ENCODE measurements around the gene RBBP6.

Gene RBBP6

DNA sequence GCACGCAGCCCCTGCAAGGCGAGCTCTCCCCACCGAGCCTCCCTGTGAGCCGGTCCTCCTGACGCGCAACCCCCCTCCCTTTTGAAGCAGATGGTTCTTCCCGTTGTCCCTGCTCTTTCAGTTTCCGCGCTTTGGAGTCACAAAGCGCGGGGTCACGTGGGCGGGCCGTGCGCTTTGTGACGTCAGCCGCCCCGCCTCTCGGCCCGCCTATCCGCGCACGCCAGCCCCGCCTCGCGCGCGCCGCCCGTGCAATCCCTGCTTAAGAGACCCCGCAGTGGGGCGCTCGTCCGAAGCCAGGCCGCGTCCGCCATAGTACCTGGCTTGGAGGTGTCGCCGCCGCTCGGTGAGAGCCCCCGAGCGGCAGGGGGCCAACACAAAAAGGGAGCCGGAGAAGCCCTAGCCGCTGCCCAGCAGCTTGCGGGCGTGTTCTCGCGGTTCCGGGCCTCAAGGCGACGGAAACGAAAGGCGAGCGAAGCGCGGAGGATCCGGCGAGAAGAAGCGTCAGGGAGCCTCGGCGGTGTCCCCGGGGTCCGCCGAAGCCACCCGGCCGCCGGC is at the start of gene RBBP6 (continued):
- TF ChIP-seq KLF8 (tag by site-specific recombination; IDR thresholded peaks at IDR 0.05), result peak; percentile 76; the same call in 1 of the 2 replicates
- TF ChIP-seq, protein P1, sequence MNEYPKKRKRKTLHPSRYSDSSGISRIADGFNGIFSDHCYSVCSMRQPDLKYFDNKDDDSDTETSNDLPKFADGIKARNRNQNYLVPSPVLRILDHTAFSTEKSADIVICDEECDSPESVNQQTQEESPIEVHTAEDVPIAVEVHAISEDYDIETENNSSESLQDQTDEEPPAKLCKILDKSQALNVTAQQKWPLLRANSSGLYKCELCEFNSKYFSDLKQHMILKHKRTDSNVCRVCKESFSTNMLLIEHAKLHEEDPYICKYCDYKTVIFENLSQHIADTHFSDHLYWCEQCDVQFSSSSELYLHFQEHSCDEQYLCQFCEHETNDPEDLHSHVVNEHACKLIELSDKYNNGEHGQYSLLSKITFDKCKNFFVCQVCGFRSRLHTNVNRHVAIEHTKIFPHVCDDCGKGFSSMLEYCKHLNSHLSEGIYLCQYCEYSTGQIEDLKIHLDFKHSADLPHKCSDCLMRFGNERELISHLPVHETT (tag by site-specific recombination; IDR thresholded peaks at IDR 0.05), result no peak
- no peak for TF ChIP-seq RBAK (tag by site-specific recombination; IDR thresholded peaks at IDR 0.05)
- TF ChIP-seq GLIS1 (tag by site-specific recombination; IDR thresholded peaks at IDR 0.05), result no peak; the same call in 1 of the 2 replicates
- TF ChIP-seq, protein P2, sequence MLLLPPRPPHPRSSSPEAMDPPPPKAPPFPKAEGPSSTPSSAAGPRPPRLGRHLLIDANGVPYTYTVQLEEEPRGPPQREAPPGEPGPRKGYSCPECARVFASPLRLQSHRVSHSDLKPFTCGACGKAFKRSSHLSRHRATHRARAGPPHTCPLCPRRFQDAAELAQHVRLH (tag by site-specific recombination; IDR thresholded peaks at IDR 0.05), result no peak
- TF ChIP-seq, protein P3, sequence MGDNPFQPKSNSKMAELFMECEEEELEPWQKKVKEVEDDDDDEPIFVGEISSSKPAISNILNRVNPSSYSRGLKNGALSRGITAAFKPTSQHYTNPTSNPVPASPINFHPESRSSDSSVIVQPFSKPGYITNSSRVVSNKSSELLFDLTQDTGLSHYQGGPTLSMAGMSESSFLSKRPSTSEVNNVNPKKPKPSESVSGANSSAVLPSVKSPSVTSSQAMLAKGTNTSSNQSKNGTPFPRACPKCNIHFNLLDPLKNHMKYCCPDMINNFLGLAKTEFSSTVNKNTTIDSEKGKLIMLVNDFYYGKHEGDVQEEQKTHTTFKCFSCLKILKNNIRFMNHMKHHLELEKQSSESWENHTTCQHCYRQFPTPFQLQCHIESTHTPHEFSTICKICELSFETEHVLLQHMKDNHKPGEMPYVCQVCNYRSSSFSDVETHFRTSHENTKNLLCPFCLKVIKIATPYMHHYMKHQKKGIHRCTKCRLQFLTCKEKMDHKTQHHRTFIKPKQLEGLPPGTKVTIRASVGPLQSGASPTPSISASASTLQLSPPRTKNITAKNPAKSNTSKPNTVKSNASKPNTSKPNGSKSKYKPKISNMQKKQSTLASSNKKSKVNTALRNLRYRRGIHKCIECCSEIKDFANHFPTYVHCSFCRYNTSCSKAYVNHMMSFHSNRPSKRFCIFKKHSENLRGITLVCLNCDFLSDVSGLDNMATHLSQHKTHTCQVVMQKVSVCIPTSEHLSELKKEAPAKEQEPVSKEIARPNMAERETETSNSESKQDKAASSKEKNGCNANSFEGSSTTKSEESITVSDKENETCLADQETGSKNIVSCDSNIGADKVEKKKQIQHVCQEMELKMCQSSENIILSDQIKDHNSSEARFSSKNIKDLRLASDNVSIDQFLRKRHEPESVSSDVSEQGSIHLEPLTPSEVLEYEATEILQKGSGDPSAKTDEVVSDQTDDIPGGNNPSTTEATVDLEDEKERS (tag by site-specific recombination; IDR thresholded peaks at IDR 0.05), result no peak
- TF ChIP-seq, protein P4, sequence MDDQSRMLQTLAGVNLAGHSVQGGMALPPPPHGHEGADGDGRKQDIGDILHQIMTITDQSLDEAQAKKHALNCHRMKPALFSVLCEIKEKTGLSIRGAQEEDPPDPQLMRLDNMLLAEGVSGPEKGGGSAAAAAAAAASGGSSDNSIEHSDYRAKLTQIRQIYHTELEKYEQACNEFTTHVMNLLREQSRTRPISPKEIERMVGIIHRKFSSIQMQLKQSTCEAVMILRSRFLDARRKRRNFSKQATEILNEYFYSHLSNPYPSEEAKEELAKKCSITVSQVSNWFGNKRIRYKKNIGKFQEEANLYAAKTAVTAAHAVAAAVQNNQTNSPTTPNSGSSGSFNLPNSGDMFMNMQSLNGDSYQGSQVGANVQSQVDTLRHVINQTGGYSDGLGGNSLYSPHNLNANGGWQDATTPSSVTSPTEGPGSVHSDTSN (CRISPR knock-in tag; IDR thresholded peaks at IDR 0.05), result no peak; the same call in 1 of the 2 replicates
- no peak for TF ChIP-seq ZNF621 (tag by site-specific recombination; IDR thresholded peaks at IDR 0.05)
- TF ChIP-seq GLI2 (tag by site-specific recombination; IDR thresholded peaks at IDR 0.05; ENCODE audit: borderline replicate concordance, low read depth), result no peak
- no peak for TF ChIP-seq ZNF664 (tag by site-specific recombination; IDR thresholded peaks at IDR 0.05)
- no peak for TF ChIP-seq ZNF670 (tag by site-specific recombination; IDR thresholded peaks at IDR 0.05; ENCODE audit: low read depth)
- peak; percentile 77 for TF ChIP-seq ZIC2 (tag by site-specific recombination; IDR thresholded peaks at IDR 0.05)
- no peak for TF ChIP-seq ZNF350 (tag by site-specific recombination; IDR thresholded peaks at IDR 0.05)
- TF ChIP-seq SP7 (tag by site-specific recombination; IDR thresholded peaks at IDR 0.05), result peak; percentile 68
- TF ChIP-seq ZNF221 (tag by site-specific recombination; IDR thresholded peaks at IDR 0.05; ENCODE audit: borderline replicate concordance), result no peak
- no peak for TF ChIP-seq ZNF777 (tag by site-specific recombination; IDR thresholded peaks at IDR 0.05; ENCODE audit: borderline replicate concordance)
- no peak for TF ChIP-seq MZF1 (tag by site-specific recombination; IDR thresholded peaks at IDR 0.05; ENCODE audit: borderline replicate concordance)
- no peak for TF ChIP-seq ZNF768 (tag by site-specific recombination; IDR thresholded peaks at IDR 0.05)
- TF ChIP-seq, protein P5, sequence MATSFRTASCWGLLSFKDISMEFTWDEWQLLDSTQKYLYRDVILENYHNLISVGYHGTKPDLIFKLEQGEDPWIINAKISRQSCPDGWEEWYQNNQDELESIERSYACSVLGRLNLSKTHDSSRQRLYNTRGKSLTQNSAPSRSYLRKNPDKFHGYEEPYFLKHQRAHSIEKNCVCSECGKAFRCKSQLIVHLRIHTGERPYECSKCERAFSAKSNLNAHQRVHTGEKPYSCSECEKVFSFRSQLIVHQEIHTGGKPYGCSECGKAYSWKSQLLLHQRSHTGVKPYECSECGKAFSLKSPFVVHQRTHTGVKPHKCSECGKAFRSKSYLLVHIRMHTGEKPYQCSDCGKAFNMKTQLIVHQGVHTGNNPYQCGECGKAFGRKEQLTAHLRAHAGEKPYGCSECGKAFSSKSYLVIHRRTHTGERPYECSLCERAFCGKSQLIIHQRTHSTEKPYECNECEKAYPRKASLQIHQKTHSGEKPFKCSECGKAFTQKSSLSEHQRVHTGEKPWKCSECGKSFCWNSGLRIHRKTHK (tag by site-specific recombination; IDR thresholded peaks at IDR 0.05), result no peak
- TF ChIP-seq GLI4 (tag by site-specific recombination; IDR thresholded peaks at IDR 0.05), result 0 out of 2 replicates have a peak, but pooled peaks have one; percentile 54
- TF ChIP-seq ZNF223 (tag by site-specific recombination; IDR thresholded peaks at IDR 0.05), result no peak
- TF ChIP-seq ZNF394 (tag by site-specific recombination; IDR thresholded peaks at IDR 0.05; ENCODE audit: borderline replicate concordance), result peak; percentile 27; the same call in 1 of the 2 replicates
- TF ChIP-seq ZNF792 (tag by site-specific recombination; IDR thresholded peaks at IDR 0.05), result no peak
- TF ChIP-seq, protein P6, sequence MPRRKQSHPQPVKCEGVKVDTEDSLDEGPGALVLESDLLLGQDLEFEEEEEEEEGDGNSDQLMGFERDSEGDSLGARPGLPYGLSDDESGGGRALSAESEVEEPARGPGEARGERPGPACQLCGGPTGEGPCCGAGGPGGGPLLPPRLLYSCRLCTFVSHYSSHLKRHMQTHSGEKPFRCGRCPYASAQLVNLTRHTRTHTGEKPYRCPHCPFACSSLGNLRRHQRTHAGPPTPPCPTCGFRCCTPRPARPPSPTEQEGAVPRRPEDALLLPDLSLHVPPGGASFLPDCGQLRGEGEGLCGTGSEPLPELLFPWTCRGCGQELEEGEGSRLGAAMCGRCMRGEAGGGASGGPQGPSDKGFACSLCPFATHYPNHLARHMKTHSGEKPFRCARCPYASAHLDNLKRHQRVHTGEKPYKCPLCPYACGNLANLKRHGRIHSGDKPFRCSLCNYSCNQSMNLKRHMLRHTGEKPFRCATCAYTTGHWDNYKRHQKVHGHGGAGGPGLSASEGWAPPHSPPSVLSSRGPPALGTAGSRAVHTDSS (tag by site-specific recombination; IDR thresholded peaks at IDR 0.05), result no peak
- TF ChIP-seq, protein P7, sequence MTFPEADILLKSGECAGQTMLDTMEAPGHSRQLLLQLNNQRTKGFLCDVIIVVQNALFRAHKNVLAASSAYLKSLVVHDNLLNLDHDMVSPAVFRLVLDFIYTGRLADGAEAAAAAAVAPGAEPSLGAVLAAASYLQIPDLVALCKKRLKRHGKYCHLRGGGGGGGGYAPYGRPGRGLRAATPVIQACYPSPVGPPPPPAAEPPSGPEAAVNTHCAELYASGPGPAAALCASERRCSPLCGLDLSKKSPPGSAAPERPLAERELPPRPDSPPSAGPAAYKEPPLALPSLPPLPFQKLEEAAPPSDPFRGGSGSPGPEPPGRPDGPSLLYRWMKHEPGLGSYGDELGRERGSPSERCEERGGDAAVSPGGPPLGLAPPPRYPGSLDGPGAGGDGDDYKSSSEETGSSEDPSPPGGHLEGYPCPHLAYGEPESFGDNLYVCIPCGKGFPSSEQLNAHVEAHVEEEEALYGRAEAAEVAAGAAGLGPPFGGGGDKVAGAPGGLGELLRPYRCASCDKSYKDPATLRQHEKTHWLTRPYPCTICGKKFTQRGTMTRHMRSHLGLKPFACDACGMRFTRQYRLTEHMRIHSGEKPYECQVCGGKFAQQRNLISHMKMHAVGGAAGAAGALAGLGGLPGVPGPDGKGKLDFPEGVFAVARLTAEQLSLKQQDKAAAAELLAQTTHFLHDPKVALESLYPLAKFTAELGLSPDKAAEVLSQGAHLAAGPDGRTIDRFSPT (tag by site-specific recombination; IDR thresholded peaks at IDR 0.05), result no peak
- peak; percentile 73 for TF ChIP-seq ZFHX2 (tag by site-specific recombination; conservative IDR thresholded peaks at IDR 0.05)
- TF ChIP-seq ZBTB1 (tag by site-specific recombination; IDR thresholded peaks at IDR 0.05), result no peak
- peak; percentile 91 for TF ChIP-seq ZNF629 (tag by site-specific recombination; IDR thresholded peaks at IDR 0.05)

Data from HEK293 (cell line).